Caco-2 (cell line): ENCODE results near the gene ATG2A. TPM values are rescaled to one million over a fixed set of nuclear protein-coding genes. Genes with fewer than 3 reads are reported as not detected.

Experiments used
- BruUV-seq: library from RNA; stranded (reverse); fragments of 400-500 nt; replicated peaks from 2 replicates; lab custom pipeline; 2021; lab: Mats Ljungman, UMichigan
- CTCF ChIA-PET: fragments of 300-600 bp; sonication (Branson Sonifier 250); formaldehyde crosslinking; loops from one replicate; lab custom pipeline; 2022; ENCODE audit warnings: antibody characterized with exemption; lab: Charles Lee
- POLR2A ChIA-PET: fragments of 300-600 bp; sonication (Branson Sonifier 250); formaldehyde crosslinking; loops from one replicate; lab custom pipeline; 2022; ENCODE audit warnings: antibody characterized with exemption; lab: Charles Lee
- DNase-seq, 2 experiments: peaks; one replicate each; pipeline versions ENCODE4 v3.0.0 to v3.0.0-alpha.2; 2020 to 2022
- H3K27me3 ChIP-seq: replicated peaks from 2 replicates; pipeline ENCODE4 v1.6.0; 2011; ENCODE audit warnings: low read length; ENCODE audit not compliant: control insufficient read depth, insufficient read depth
- H3K36me3 ChIP-seq: 2 replicates; pipeline ENCODE4 v1.5.1; 2011; ENCODE audit warnings: low read length; ENCODE audit not compliant: control insufficient read depth, insufficient read depth
- H3K4me1 ChIP-seq: fragments of 250-450 bp; sonication (Bioruptor Pico); 2 replicates; pipeline ENCODE4 v1.5.1; 2020; ENCODE audit warnings: mild to moderate bottlenecking
- H3K4me3 ChIP-seq: 2 replicates; pipeline ENCODE4 v1.5.1; 2011; ENCODE audit warnings: low read depth, mild to moderate bottlenecking, control low read depth, low read length
- H3K9me3 ChIP-seq: fragments of 250-450 bp; sonication (Bioruptor Pico); 2 replicates; pipeline ENCODE4 v1.5.1; 2020; ENCODE audit warnings: mild to moderate bottlenecking, moderate library complexity
- H3K27ac Mint-ChIP-seq: one replicate; pipeline ENCODE4 v1.8.0; 2022; ENCODE audit warnings: mixed read lengths; ENCODE audit not compliant: unreplicated experiment
- H3K27me3 Mint-ChIP-seq: one replicate; pipeline ENCODE4 v1.8.0; 2022; ENCODE audit warnings: mixed read lengths; ENCODE audit not compliant: insufficient read depth, unreplicated experiment
- H3K36me3 Mint-ChIP-seq: one replicate; pipeline ENCODE4 v1.8.0; 2022; ENCODE audit warnings: mild to moderate bottlenecking, mixed read lengths; ENCODE audit not compliant: insufficient read depth, unreplicated experiment
- H3K4me1 Mint-ChIP-seq: one replicate; pipeline ENCODE4 v1.8.0; 2022; ENCODE audit warnings: low read depth, mixed read lengths; ENCODE audit not compliant: unreplicated experiment
- H3K4me3 Mint-ChIP-seq: one replicate; pipeline ENCODE4 v1.8.0; 2022; ENCODE audit warnings: mild to moderate bottlenecking, moderate library complexity, mixed read lengths; ENCODE audit not compliant: unreplicated experiment
- H3K9me3 Mint-ChIP-seq: one replicate; pipeline ENCODE4 v1.8.0; 2022; ENCODE audit warnings: mixed read lengths; ENCODE audit not compliant: unreplicated experiment
- intact Hi-C: fragments of 100-400 bp; cut with micrococcal nuclease; formaldehyde crosslinking; loops from one replicate; pipeline ENCODE4 v1.10.0; 2022; ENCODE audit not compliant: unreplicated experiment
- total RNA-seq: library from RNA; stranded (reverse); gene quantifications from 2 replicates; pipeline ENCODE4 v1.2.3, GENCODE V29; 2022
- TF ChIP-seq, protein P1 (sequence below), 2 experiments: fragments of 200-600 bp in 1 of 2; IDR thresholded peaks; 1 replicate in 1 of 2; 2 replicates in 1 of 2; pipeline versions ENCODE4 v1.5.1 to v1.8.0; 2011 to 2022; ENCODE audit warnings: antibody characterized with exemption in 1 of 2, control low read depth in 1 of 2, inconsistent platforms in 1 of 2, low read depth in 1 of 2, low read length in 1 of 2, mild to moderate bottlenecking in 1 of 2, moderate library complexity in 1 of 2; ENCODE audit not compliant: insufficient read depth in 1 of 2, severe bottlenecking in 1 of 2, unreplicated experiment in 1 of 2

Gene ATG2A
- total RNA-seq, 1 experiment from 2014 or later = 27.9 TPM

- Histone ChIP-seq H3K27me3 (no peaks in the 10 kb centered on the region), H3K36me3 (peaks cover 2% of the 10 kb centered on the region), H3K9me3 (no peaks in the 10 kb centered on the region), H3K4me3 (peak overlapping the region; percentile 43), H3K4me1 (peaks cover 6% of the 10 kb centered on the region)
- Mint-ChIP-seq H3K36me3 (peaks cover 14% of the 10 kb centered on the region), H3K27me3 (no peaks in the 10 kb centered on the region), H3K27ac (peak overlapping the region; percentile 74), H3K9me3 (no peaks in the 10 kb centered on the region), H3K4me3 (peak overlapping the region; percentile 91), H3K4me1 (no peaks in the 10 kb centered on the region)
- POLR2A ChIA-PET = no interaction called here
- no peak for DNase-seq
- TF ChIP-seq, protein P1, sequence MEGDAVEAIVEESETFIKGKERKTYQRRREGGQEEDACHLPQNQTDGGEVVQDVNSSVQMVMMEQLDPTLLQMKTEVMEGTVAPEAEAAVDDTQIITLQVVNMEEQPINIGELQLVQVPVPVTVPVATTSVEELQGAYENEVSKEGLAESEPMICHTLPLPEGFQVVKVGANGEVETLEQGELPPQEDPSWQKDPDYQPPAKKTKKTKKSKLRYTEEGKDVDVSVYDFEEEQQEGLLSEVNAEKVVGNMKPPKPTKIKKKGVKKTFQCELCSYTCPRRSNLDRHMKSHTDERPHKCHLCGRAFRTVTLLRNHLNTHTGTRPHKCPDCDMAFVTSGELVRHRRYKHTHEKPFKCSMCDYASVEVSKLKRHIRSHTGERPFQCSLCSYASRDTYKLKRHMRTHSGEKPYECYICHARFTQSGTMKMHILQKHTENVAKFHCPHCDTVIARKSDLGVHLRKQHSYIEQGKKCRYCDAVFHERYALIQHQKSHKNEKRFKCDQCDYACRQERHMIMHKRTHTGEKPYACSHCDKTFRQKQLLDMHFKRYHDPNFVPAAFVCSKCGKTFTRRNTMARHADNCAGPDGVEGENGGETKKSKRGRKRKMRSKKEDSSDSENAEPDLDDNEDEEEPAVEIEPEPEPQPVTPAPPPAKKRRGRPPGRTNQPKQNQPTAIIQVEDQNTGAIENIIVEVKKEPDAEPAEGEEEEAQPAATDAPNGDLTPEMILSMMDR (IDR thresholded peaks at IDR 0.05; ENCODE audit: insufficient read depth in 1 of 2, low read depth in 1 of 2, low read length in 1 of 2, severe bottlenecking in 1 of 2, unreplicated experiment in 1 of 2) = no peak
- BruUV-seq = no TSS peak
- intact Hi-C loops = no loop called here
- CTCF ChIA-PET = interaction anchor here (0.9 to 1.3 kb wide), 2 partner anchors 18 to 79 kb away, joined by 3 to 4 read pairs; partner anchors contain the start of genes BATF2 and GPHA2
Observed at GRCh38 chr11:64918017-64918416, 1.0 kb upstream of the ATG2A start.

GRCh38 chr11:64917663-64917995 is 620 bp upstream of the ATG2A start:
- ChIA-PET POLR2A (no interaction called here), CTCF (interaction anchor here (0.6 to 0.9 kb wide), 2 partner anchors 18 to 81 kb away, joined by 3 read pairs; partner anchors contain the start of gene GPHA2)
- BruUV-seq = TSS peak; percentile 93
- peak overlapping the region; percentile 43 for H3K4me3 ChIP-seq
- H3K27me3 ChIP-seq = no peaks in the 10 kb centered on the region
- no peaks in the 10 kb centered on the region for H3K9me3 Mint-ChIP-seq
- H3K27ac Mint-ChIP-seq = peak overlapping the region; percentile 74
- peaks cover 6% of the 10 kb centered on the region for H3K4me1 ChIP-seq
- H3K36me3 ChIP-seq = peaks cover 2% of the 10 kb centered on the region
- H3K4me3 Mint-ChIP-seq = peak overlapping the region; percentile 91
- TF ChIP-seq, protein P1 (IDR thresholded peaks at IDR 0.05; ENCODE audit: insufficient read depth in 1 of 2, low read depth in 1 of 2, low read length in 1 of 2, severe bottlenecking in 1 of 2, unreplicated experiment in 1 of 2) = no peak
- H3K27me3 Mint-ChIP-seq = no peaks in the 10 kb centered on the region
- no peaks in the 10 kb centered on the region for H3K4me1 Mint-ChIP-seq
- H3K36me3 Mint-ChIP-seq = peaks cover 14% of the 10 kb centered on the region
- no peak for DNase-seq
- H3K9me3 ChIP-seq = no peaks in the 10 kb centered on the region
- intact Hi-C loops = loop anchor here (1.0 to 2.0 kb wide), 4 partner anchors 8 to 79 kb away; partner anchors contain the start of gene BATF2

- CTCF ChIA-PET = interaction anchor here (1.0 to 1.4 kb wide), 2 partner anchors 72 to 97 kb away, joined by 5 to 6 read pairs; partner anchors contain the start of gene CDC42BPG
- no TSS peak for BruUV-seq
- POLR2A ChIA-PET = interaction anchor here (0.5 to 0.6 kb wide), 2 partner anchors 27 to 699 kb away, joined by 3 read pairs; no protein-coding TSS in a partner anchor
- intact Hi-C loops = loop anchor here (2.0 kb wide), 1 partner anchor 81 kb away; the partner anchor contains the start of gene BATF2
- Mint-ChIP-seq H3K4me3 (peak overlapping the region; percentile 91), H3K9me3 (no peaks in the 10 kb centered on the region), H3K27me3 (no peaks in the 10 kb centered on the region), H3K4me1 (no peaks in the 10 kb centered on the region), H3K27ac (peak overlapping the region; percentile 74), H3K36me3 (peaks cover 18% of the 10 kb centered on the region)
- H3K27me3 ChIP-seq = no peaks in the 10 kb centered on the region
- peaks cover 6% of the 10 kb centered on the region for H3K4me1 ChIP-seq
- H3K9me3 ChIP-seq = no peaks in the 10 kb centered on the region
- peak overlapping the region; percentile 93 for H3K4me3 ChIP-seq
- peaks cover 2% of the 10 kb centered on the region for H3K36me3 ChIP-seq
- TF ChIP-seq, protein P1 (IDR thresholded peaks at IDR 0.05; ENCODE audit: insufficient read depth in 1 of 2, low read depth in 1 of 2, low read length in 1 of 2, severe bottlenecking in 1 of 2, unreplicated experiment in 1 of 2) = no peak
- peak; percentile 49 to 69 for DNase-seq
Observed at GRCh38 chr11:64916040-64916774, 802 bp downstream of the ATG2A start.
